HG03066 (cell line): ENCODE results near the gene ENAH.

Source experiments
- ATAC-seq: cut with Tn5 transposase; IDR thresholded peaks from one replicate; pipeline ENCODE4 v1.9.1; 2021; ENCODE audit warnings: low read depth; ENCODE audit not compliant: unreplicated experiment

Gene ENAH

DNA sequence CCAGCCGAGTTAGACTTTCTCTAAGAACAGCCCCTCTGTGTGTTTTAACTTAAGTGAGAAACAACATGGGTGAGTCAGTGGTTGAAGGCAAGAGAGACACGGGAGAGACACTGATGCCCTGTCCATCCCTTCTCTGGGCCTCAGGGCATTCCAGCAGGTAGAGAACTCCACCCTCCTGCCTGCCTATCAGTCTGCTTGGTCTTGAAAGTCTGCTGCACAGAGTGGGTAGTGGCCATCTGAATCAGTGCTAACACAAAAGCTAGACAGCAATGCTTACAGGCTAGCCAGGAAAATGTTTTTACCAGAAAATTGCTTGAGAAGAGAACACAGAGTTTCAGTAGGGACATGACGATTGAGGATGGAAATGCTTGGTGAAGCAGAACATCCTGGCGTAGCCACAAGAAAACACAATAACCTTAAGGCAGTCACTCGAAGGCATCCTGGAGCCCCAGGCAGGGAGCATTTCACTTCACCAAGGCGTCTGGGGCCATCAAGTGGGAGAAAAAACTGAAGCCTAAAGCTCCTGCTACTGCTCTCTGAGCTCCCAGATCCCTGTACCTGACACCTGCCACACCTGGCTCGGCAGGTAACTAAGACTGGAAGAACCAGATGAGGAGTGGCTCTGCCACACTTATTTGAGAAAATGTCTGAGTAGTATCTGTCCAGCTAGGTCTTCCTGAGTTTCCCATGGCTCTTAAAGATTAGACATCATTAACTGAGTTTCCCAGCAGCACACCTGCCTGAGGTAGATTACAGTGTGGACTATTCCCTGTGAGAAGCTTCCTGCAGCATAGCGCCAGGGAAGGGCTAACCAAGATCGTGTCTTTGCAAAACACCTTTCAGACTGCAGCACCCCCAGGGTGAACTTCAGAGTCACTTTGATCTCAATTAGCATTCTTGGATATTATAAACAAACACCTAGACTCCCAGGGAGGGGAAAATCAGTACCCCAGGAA lies 207.0 kb downstream of the ENAH start:
- ATAC-seq, result no peak

DNA sequence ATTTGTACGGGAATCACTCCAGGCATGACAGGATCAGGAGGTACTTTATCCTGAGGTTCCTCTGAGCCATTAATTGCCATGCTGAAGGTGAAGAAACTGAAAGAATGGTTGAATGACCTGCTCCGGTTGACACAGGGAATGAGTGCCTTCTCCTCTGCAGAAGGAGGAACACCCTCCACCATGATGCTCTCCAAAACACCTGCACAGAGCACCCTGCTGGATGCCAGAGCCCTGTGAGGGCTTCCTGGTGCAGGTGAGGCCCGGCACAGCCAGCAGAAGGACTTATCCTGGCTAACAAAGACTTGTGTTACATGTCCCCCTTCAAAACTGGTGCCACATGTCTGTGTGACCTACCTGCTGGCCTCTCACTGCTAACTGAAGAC lies 210.8 kb downstream of the ENAH start:
- ATAC-seq, result no peak

DNA sequence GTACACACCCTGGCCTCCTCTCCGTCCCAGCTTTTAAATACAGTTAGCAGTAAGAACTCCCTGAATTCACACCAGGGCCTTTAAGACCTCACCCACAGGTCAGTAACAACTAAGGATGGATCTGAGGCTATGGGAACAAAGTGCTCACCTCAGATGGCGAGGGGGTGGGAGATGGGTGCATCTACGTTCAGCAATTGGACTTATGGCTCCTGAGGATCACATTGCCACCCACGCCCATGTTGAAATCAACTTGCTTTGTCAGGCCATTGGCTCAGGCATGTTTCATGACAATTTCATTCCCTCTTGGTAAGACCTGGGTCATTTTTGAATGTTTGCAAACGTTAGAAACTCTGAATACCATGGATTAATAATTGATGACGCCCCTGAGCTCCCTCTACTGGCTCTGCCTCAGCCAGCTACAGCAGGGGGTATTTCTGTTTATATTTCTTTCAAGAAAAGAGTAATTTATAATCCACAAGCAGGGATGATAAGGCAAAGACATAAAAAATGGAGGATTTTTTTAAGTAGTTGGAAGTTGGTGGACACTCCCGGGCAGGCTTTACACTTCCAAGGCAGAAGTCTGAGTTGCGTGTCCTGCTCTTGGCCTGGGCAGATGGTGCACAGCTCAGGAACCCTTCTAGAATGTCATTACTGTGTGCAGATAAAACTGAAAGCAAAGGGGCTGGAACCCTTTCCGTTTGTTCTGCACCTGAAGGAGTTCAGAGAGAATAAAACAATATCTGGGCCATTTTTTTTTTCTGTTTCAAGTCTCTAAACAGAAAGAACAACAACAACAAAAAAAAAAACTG lies 211.4 kb downstream of the ENAH start:
- no peak for ATAC-seq

DNA sequence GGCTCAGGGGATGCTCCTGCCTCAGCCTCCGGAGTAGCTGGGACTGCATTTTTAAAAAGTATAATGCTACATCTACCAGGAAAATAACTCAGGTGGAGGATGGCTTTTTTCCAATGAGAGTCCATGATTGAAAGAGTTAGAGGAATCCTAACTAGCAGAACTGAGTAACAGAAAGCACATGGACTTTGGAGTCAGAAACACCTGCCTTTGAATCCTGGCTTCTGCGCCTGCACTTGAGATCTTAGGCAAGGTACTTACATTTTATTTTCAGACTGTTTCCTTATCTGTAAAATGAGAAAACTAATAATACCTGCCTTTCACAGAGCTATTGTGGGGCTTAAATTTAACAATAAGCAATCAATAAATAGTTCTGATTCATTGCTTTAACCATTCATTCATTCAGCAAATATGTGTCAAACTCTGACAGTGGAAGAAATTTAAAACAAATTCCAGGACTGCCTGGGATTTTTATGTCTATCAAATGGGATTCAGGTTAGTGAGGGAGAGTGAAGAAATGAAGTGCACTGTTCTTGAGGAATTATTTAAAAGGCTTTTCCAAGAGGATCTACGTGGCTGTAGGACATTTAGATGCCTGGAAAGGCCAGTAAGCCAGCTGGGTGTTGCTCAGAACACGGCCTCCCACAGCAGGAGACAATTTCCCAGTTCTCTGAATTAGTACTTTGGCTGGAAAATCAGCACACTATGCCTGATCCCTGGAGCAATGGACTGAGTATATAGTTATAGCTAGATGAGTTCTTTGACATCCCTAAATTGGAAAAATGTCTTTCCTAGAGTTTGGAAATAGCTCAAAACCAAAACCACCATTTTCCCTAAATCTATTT lies 212.3 kb downstream of the ENAH start:
- ATAC-seq, result no peak

GRCh38 chr1:225437710-225438437 lies 215.0 kb downstream of the ENAH start:
- ATAC-seq, result no peak
